ENCODE results near the gene DDX4.
"Not testable (repeated sequence)": the region's sequence is repeated elsewhere in the genome, so short reads cannot be mapped to it uniquely, and the experiment has no call there.

DNA sequence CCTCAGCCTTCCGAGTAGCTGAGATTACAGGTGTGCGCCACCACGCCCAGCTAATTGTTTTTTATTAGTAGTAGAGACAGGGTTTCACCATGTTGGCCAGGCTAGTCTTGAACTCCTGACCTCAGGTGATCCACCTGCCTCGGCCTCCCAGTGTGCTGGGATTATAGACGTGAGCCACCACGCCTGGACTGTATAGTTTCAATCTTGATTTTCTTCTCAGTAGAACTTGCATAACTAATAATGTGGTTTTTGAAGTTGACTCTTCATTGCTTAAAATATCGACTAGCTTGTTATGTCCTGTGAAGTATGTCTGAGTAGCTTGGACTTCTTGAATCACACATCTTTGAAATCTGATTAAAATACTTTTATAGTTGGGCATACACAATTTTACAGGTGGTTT lies 23.9 kb downstream of the DDX4 start:
- TF ChIP-seq YY1 (IDR thresholded peaks at IDR 0.05; ENCODE audit: insufficient read depth, insufficient read length); ZNF274 (IDR thresholded peaks at IDR 0.05; ENCODE audit: low read depth, low read length): not testable (repeated sequence)

Data from NT2/D1 (cell line).